Thyroid gland (tissue), 4 donors: ENCODE data around the gene RIPK3. TPM values are rescaled to one million over a fixed set of nuclear protein-coding genes. Genes with fewer than 3 reads are reported as not detected.

ENCODE experiments used
- DNase-seq, 2 donors: peaks; one replicate each; pipeline ENCODE4 v3.0.0-alpha.2; 2019
- H3K27ac ChIP-seq, 3 donors: fragments of 200-600 bp; sonication (generic); 1 replicate in 2 of 3; 2 replicates in 1 of 3; pipeline ENCODE4 v1.5.1; 2016 to 2019; ENCODE audit warnings: mild to moderate bottlenecking in 1 of 3, moderate library complexity in 1 of 3
- H3K27me3 ChIP-seq: fragments of 200-600 bp; sonication (generic); one replicate; pipeline ENCODE4 v1.5.1; 2019
- H3K36me3 ChIP-seq, 2 donors: fragments of 200-600 bp; sonication (generic); one replicate each; pipeline ENCODE4 v1.5.1; 2016 to 2019
- H3K4me1 ChIP-seq, 2 donors: fragments of 200-600 bp; sonication (generic); one replicate each; pipeline ENCODE4 v1.5.1; 2017 to 2019
- H3K4me3 ChIP-seq, 3 donors: fragments of 200-600 bp; sonication (generic); replicated peaks in 1 of 3; 1 replicate in 2 of 3; 2 replicates in 1 of 3; pipeline ENCODE4 v1.5.1; 2016; ENCODE audit warnings: mild to moderate bottlenecking in 1 of 3
- H3K9me3 ChIP-seq: fragments of 200-600 bp; sonication (generic); one replicate; pipeline ENCODE4 v1.5.1; 2017
- CTCF ChIP-seq, 6 experiments: fragments of 200-600 bp in 3 of 6; fragments of 450-650 bp in 3 of 6; sonication (generic) in 3 of 6; IDR thresholded peaks; one replicate each; pipeline ENCODE4 v1.5.1; 2016 to 2019; ENCODE audit warnings: antibody characterized with exemption in 6 of 6, mild to moderate bottlenecking in 2 of 6, inconsistent platforms in 1 of 6, moderate library complexity in 1 of 6
- POLR2A ChIP-seq, 2 donors: fragments of 450-650 bp; IDR thresholded peaks; one replicate each; pipeline ENCODE4 v1.6.1; 2017; ENCODE audit warnings: antibody characterized with exemption in 2 of 2, mild to moderate bottlenecking in 2 of 2, moderate library complexity in 1 of 2
- WGBS, 2 donors: methylation state at CpG; one replicate each; pipeline ENCODE4 v1.1.5; 2017; 5-methylcytosine and 5-hydroxymethylcytosine counted together
- intact Hi-C: fragments of 100-400 bp; cut with DNase I; formaldehyde crosslinking; loops from one replicate; pipeline ENCODE4 v1.15.1; 2023
- total RNA-seq, 4 donors: library from RNA; depleted of rRNA; stranded (reverse); fragments of >200 nt; gene quantifications; one replicate each; pipeline ENCODE4 v1.2.3, GENCODE V29; 2016

RIPK3 gene
- total RNA-seq, 4 donors from 2014 or later, result 12.4 to 21.3 (median 18.4) TPM

- peak within 1 kb of the TSS; percentile 82 to 89 (median 84) for H3K27ac ChIP-seq
- TF ChIP-seq CTCF (IDR thresholded peaks at IDR 0.05), result peak in 5 of 6 experiments; percentile 14 to 62 (median 44)
- TF ChIP-seq POLR2A (IDR thresholded peaks at IDR 0.05), result peak in 1 of 2 donors; percentile 49
- H3K4me3 ChIP-seq, result peak within 1 kb of the TSS in 1 of 3 donors; percentile 35
- no peaks in the 10 kb centered on the region for H3K27me3 ChIP-seq
- intact Hi-C loops, result no loop called here
- no peaks in the 10 kb centered on the region for H3K9me3 ChIP-seq
- DNase-seq, result peak; percentile 83 to 84
- H3K36me3 ChIP-seq, result peaks cover 5% of the 10 kb centered on the region in 2 donors
- H3K4me1 ChIP-seq, result peaks cover 19 to 63% of the 10 kb centered on the region in 2 donors
- WGBS, 2 donors, result 14 to 23% methylated on average over 5 to 17 of the region's 99 CpGs
These were observed 28.9 kb downstream of the RIPK3 start, which contains the start of gene LTB4R for GRCh38 chr14:24310646-24311604. Gene LTB4R, plus strand, starts transcription at chr14:24311502. Its CDS starts 4,150 bp downstream, at chr14:24315652.

- H3K4me3 ChIP-seq, result peak overlapping the region in 1 of 3 donors; percentile 35
- H3K27ac ChIP-seq, result peak overlapping the region in 2 of 3 donors; percentile 82 to 89
- H3K9me3 ChIP-seq, result no peaks in the 10 kb centered on the region
- no peaks in the 10 kb centered on the region for H3K27me3 ChIP-seq
- peaks cover 19 to 57% of the 10 kb centered on the region in 2 donors for H3K4me1 ChIP-seq
- H3K36me3 ChIP-seq, result peaks cover 12% of the 10 kb centered on the region in 2 donors
- TF ChIP-seq POLR2A (IDR thresholded peaks at IDR 0.05) (no peak), CTCF (IDR thresholded peaks at IDR 0.05) (no peak)
- no peak for DNase-seq
- WGBS, 2 donors, result 38 to 53% methylated on average over 3 to 5 of the region's 5 CpGs
- intact Hi-C loops, result no loop called here
These were observed 29.5 kb downstream of the RIPK3 start for GRCh38 chr14:24310265-24310645.

GRCh38 chr14:24309538-24310264, 30.1 kb downstream of the RIPK3 start, which contains the start of gene LTB4R2:
Gene LTB4R2, plus strand, starts transcription at chr14:24310140. Its CDS starts 525 bp downstream, at chr14:24310665.
- H3K4me1 ChIP-seq, result peaks cover 19 to 52% of the 10 kb centered on the region in 2 donors
- intact Hi-C loops, result no loop called here
- TF ChIP-seq POLR2A (IDR thresholded peaks at IDR 0.05), result no peak
- TF ChIP-seq CTCF (IDR thresholded peaks at IDR 0.05), result no peak

GRCh38 chr14:24308342-24309124, 31.3 kb downstream of the RIPK3 start:
- Histone ChIP-seq H3K4me3 (no peak overlapping the region), H3K36me3 (peaks cover 28 to 29% of the 10 kb centered on the region in 2 donors), H3K27ac (no peak overlapping the region), H3K27me3 (no peaks in the 10 kb centered on the region), H3K9me3 (no peaks in the 10 kb centered on the region), H3K4me1 (peaks cover 19 to 45% of the 10 kb centered on the region in 2 donors)
- no peak for DNase-seq
- intact Hi-C loops, result no loop called here
- WGBS, 2 donors, result 82 to 94% methylated on average over 7 of the region's 7 CpGs
- no peak for TF ChIP-seq POLR2A (IDR thresholded peaks at IDR 0.05)
- no peak for TF ChIP-seq CTCF (IDR thresholded peaks at IDR 0.05)

More at GRCh38 chr14:24309538-24310264, 30.1 kb downstream of the RIPK3 start, which contains the start of gene LTB4R2:
- Histone ChIP-seq H3K27ac (peak within 1 kb of the TSS; percentile 82 to 89 (median 84)), H3K36me3 (peaks cover 16 to 17% of the 10 kb centered on the region in 2 donors), H3K9me3 (no peaks in the 10 kb centered on the region), H3K27me3 (no peaks in the 10 kb centered on the region), H3K4me3 (peak within 1 kb of the TSS in 1 of 3 donors; percentile 35)
- WGBS, 2 donors, result 78 to 81% methylated on average over 5 of the region's 5 CpGs
- DNase-seq, result no peak
